ENCODE data around the gene LMX1B.

LMX1B gene

GRCh38 chr9:126699401-126699881 lies 85.7 kb downstream of the LMX1B start:
- no peak for DNase-seq (ENCODE audit: low read depth in 1 of 2, low spot score in 1 of 2)
- H3K27me3 ChIP-seq (ENCODE audit: insufficient read depth, poor library complexity, severe bottlenecking): peaks cover 2% of the 10 kb centered on the region
- H3K27ac ChIP-seq (replicated peaks): no peak overlapping the region
- TF ChIP-seq GABPA (IDR thresholded peaks at IDR 0.05; ENCODE audit: low read depth) (no peak), SPI1 (IDR thresholded peaks at IDR 0.05; ENCODE audit: borderline replicate concordance, low read depth) (no peak), REST (IDR thresholded peaks at IDR 0.05; ENCODE audit: insufficient replicate concordance, low read depth) (no peak), POLR2AphosphoS5 (IDR thresholded peaks at IDR 0.05; ENCODE audit: low read depth) (no peak), CTCF (IDR thresholded peaks at IDR 0.05; ENCODE audit: insufficient read depth, low read length) (no peak)
- no peak overlapping the region for H3K4me3 ChIP-seq (replicated peaks; ENCODE audit: insufficient read depth, low read length)

GRCh38 chr9:126700296-126700695 lies 86.6 kb downstream of the LMX1B start:
- TF ChIP-seq GABPA (IDR thresholded peaks at IDR 0.05; ENCODE audit: low read depth) (no peak), REST (IDR thresholded peaks at IDR 0.05; ENCODE audit: insufficient replicate concordance, low read depth) (no peak), POLR2AphosphoS5 (IDR thresholded peaks at IDR 0.05; ENCODE audit: low read depth) (no peak), SPI1 (IDR thresholded peaks at IDR 0.05; ENCODE audit: borderline replicate concordance, low read depth) (no peak), CTCF (IDR thresholded peaks at IDR 0.05; ENCODE audit: insufficient read depth, low read length) (no peak)
- no peak overlapping the region for H3K4me3 ChIP-seq (replicated peaks; ENCODE audit: insufficient read depth, low read length)
- H3K27me3 ChIP-seq (ENCODE audit: insufficient read depth, poor library complexity, severe bottlenecking): peaks cover 2% of the 10 kb centered on the region
- H3K27ac ChIP-seq (replicated peaks): no peak overlapping the region
- DNase-seq (ENCODE audit: low read depth in 1 of 2, low spot score in 1 of 2): no peak

- Histone ChIP-seq H3K4me3 (replicated peaks; ENCODE audit: insufficient read depth, low read length) (no peak overlapping the region), H3K27me3 (ENCODE audit: insufficient read depth, poor library complexity, severe bottlenecking) (peaks cover 2% of the 10 kb centered on the region), H3K27ac (replicated peaks) (no peak overlapping the region)
- no peak for DNase-seq (ENCODE audit: low read depth in 1 of 2, low spot score in 1 of 2)
- TF ChIP-seq REST (IDR thresholded peaks at IDR 0.05; ENCODE audit: insufficient replicate concordance, low read depth) (no peak), GABPA (IDR thresholded peaks at IDR 0.05; ENCODE audit: low read depth) (no peak), CTCF (IDR thresholded peaks at IDR 0.05; ENCODE audit: insufficient read depth, low read length) (no peak), POLR2AphosphoS5 (IDR thresholded peaks at IDR 0.05; ENCODE audit: low read depth) (no peak), SPI1 (IDR thresholded peaks at IDR 0.05; ENCODE audit: borderline replicate concordance, low read depth) (no peak)
Observed at GRCh38 chr9:126700903-126701812, 87.4 kb downstream of the LMX1B start.
